ENCODE data around the gene HNRNPC. TPM values are rescaled to one million over a fixed set of nuclear protein-coding genes. Genes with fewer than 3 reads are reported as not detected.

Gene HNRNPC
- total and polyA plus RNA-seq, 10 of the 15 experiments (the other 5 are each of a cell fraction or from before 2014, with no cell fraction given), result 679 to 1,492 (median 1,262) TPM

GRCh38 chr14:21197418-21198205 is 71.6 kb downstream of the HNRNPC start:
- Histone ChIP-seq H3K27me3 (replicated peaks in 1 of 2; ENCODE audit: control insufficient read depth in 2 of 2, insufficient read depth in 2 of 2, low read length in 1 of 2) (no peaks in the 10 kb centered on the region), H3K79me2 (ENCODE audit: control insufficient read depth, insufficient read depth, low read length) (no peaks in the 10 kb centered on the region), H3K4me2 (ENCODE audit: control insufficient read depth, insufficient read depth) (no peak overlapping the region), H2AFZ (ENCODE audit: control insufficient read depth, low read depth, low read length) (no peak overlapping the region), H3K27ac (ENCODE audit: control insufficient read depth, insufficient read depth) (no peak overlapping the region), H4K20me1 (ENCODE audit: control insufficient read depth, insufficient read depth) (no peaks in the 10 kb centered on the region), H3K9me3 (replicated peaks; ENCODE audit: control insufficient read depth, insufficient read depth, low read length) (no peaks in the 10 kb centered on the region), H3K36me3 (ENCODE audit: control insufficient read depth in 2 of 2, insufficient read depth in 2 of 2, low read length in 1 of 2) (no peaks in the 10 kb centered on the region), H3K9ac (ENCODE audit: control insufficient read depth, insufficient read depth, low read length) (no peak overlapping the region), H3K4me3 (no peak overlapping the region), H3K4me1 (ENCODE audit: control insufficient read depth, insufficient read depth, low read length) (no peaks in the 10 kb centered on the region)
- ChIA-PET CTCF (no interaction called here), SMC1A (ENCODE audit: uncharacterized antibody, unreplicated experiment) (no interaction called here), RAD21 (ENCODE audit: unreplicated experiment) (no interaction called here), POLR2A (no interaction called here)
- 66% methylated on average over 2 of the region's 2 CpGs for WGBS (ENCODE audit: insufficient coverage, insufficient replicate concordance, low lambda C conversion rate, missing lambda C conversion rate)
- TF ChIP-seq POLR2AphosphoS5 (IDR thresholded peaks at IDR 0.05; ENCODE audit: low read length) (no peak), RFX5 (IDR thresholded peaks at IDR 0.05; ENCODE audit: low read depth, low read length) (no peak), SMAD5 (IDR thresholded peaks at IDR 0.05; ENCODE audit: low read depth) (no peak), JUNB (IDR thresholded peaks at IDR 0.05) (no peak), POU2F2 (IDR thresholded peaks at IDR 0.05; ENCODE audit: borderline replicate concordance, low read depth, low read length) (no peak), MTA3 (IDR thresholded peaks at IDR 0.05; ENCODE audit: borderline replicate concordance, low read length) (no peak), ZBTB40 (IDR thresholded peaks at IDR 0.05; ENCODE audit: borderline replicate concordance) (no peak), MYB (IDR thresholded peaks at IDR 0.05; ENCODE audit: borderline replicate concordance, low read depth, low read length) (no peak), MYC (IDR thresholded peaks at IDR 0.05; ENCODE audit: insufficient read depth, insufficient read length, insufficient replicate concordance, low read length, severe bottlenecking) (no peak), RBBP5 (conservative IDR thresholded peaks at IDR 0.05) (no peak), SRF (IDR thresholded peaks at IDR 0.05; ENCODE audit: low read depth in 2 of 2, low read length in 2 of 2) (no peak), POLR2AphosphoS2 (IDR thresholded peaks at IDR 0.05; ENCODE audit: low read depth, low read length) (no peak), USF2 (IDR thresholded peaks at IDR 0.05; ENCODE audit: borderline replicate concordance, low read depth, low read length) (no peak), NBN (IDR thresholded peaks at IDR 0.05) (no peak), NFXL1 (IDR thresholded peaks at IDR 0.05; ENCODE audit: borderline replicate concordance) (no peak), ATF3 (IDR thresholded peaks at IDR 0.05; ENCODE audit: borderline replicate concordance, extremely low read depth, low read depth, low read length) (no peak)
- TF ChIP-seq, protein P1, sequence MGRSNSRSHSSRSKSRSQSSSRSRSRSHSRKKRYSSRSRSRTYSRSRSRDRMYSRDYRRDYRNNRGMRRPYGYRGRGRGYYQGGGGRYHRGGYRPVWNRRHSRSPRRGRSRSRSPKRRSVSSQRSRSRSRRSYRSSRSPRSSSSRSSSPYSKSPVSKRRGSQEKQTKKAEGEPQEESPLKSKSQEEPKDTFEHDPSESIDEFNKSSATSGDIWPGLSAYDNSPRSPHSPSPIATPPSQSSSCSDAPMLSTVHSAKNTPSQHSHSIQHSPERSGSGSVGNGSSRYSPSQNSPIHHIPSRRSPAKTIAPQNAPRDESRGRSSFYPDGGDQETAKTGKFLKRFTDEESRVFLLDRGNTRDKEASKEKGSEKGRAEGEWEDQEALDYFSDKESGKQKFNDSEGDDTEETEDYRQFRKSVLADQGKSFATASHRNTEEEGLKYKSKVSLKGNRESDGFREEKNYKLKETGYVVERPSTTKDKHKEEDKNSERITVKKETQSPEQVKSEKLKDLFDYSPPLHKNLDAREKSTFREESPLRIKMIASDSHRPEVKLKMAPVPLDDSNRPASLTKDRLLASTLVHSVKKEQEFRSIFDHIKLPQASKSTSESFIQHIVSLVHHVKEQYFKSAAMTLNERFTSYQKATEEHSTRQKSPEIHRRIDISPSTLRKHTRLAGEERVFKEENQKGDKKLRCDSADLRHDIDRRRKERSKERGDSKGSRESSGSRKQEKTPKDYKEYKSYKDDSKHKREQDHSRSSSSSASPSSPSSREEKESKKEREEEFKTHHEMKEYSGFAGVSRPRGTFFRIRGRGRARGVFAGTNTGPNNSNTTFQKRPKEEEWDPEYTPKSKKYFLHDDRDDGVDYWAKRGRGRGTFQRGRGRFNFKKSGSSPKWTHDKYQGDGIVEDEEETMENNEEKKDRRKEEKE (IDR thresholded peaks at IDR 0.05), result no peak
- in situ Hi-C loops (cut with MboI), result no loop called here
- no peak for ATAC-seq
- DNase-seq (ENCODE audit: low read depth, low spot score), result no peak
- intact Hi-C loops (cut with micrococcal nuclease; ENCODE audit: unreplicated experiment), result no loop called here
- no peak for FAIRE-seq
- no TSS peak for BruUV-seq (replicated peaks)

All from GM12878 (cell line).